ENCODE data around the gene C1orf94.

The C1orf94 gene

GRCh38 chr1:34263406-34263805 is 86.7 kb downstream of the C1orf94 start:
- no peak for DNase-seq

GRCh38 chr1:34265396-34265795 is 88.7 kb downstream of the C1orf94 start:
- DNase-seq = no peak

- DNase-seq = no peak
These were observed 89.6 kb downstream of the C1orf94 start for GRCh38 chr1:34266127-34266951.

- DNase-seq = no peak
These were observed 90.6 kb downstream of the C1orf94 start for GRCh38 chr1:34267326-34267725.

- DNase-seq = no peak
These were observed 91.7 kb downstream of the C1orf94 start for GRCh38 chr1:34268311-34268954.
